Endothelial cell (in vitro differentiated cells): ENCODE results near the gene VEZF1. TPM values are rescaled to one million over a fixed set of nuclear protein-coding genes. Genes with fewer than 3 reads are reported as not detected.
"Not testable (repeated sequence)": the region's sequence is repeated elsewhere in the genome, so short reads cannot be mapped to it uniquely, and the experiment has no call there.

ENCODE experiments used
- DNase-seq: peaks from one replicate; pipeline ENCODE4 v3.0.0; 2021; ENCODE audit warnings: low spot score
- H3K27ac Mint-ChIP-seq: one replicate; pipeline ENCODE4 v1.8.0; 2021; ENCODE audit warnings: mixed read lengths, inconsistent platforms; ENCODE audit not compliant: unreplicated experiment
- H3K27me3 Mint-ChIP-seq: one replicate; pipeline ENCODE4 v1.8.0; 2021; ENCODE audit warnings: mild to moderate bottlenecking, moderate library complexity, mixed read lengths, inconsistent platforms; ENCODE audit not compliant: unreplicated experiment
- H3K36me3 Mint-ChIP-seq: one replicate; pipeline ENCODE4 v1.8.0; 2021; ENCODE audit warnings: mild to moderate bottlenecking, low read depth, mixed read lengths, inconsistent platforms; ENCODE audit not compliant: unreplicated experiment
- H3K4me1 Mint-ChIP-seq: one replicate; pipeline ENCODE4 v1.8.0; 2021; ENCODE audit warnings: mild to moderate bottlenecking, mixed read lengths, inconsistent platforms; ENCODE audit not compliant: unreplicated experiment
- H3K4me3 Mint-ChIP-seq: one replicate; pipeline ENCODE4 v1.8.0; 2021; ENCODE audit warnings: mild to moderate bottlenecking, mixed read lengths, inconsistent platforms; ENCODE audit not compliant: unreplicated experiment
- H3K9me3 Mint-ChIP-seq: one replicate; pipeline ENCODE4 v1.8.0; 2021; ENCODE audit warnings: mixed read lengths, inconsistent platforms; ENCODE audit not compliant: unreplicated experiment
- CTCF ChIP-seq: fragments of 200-600 bp; sonication (generic); IDR thresholded peaks from one replicate; pipeline ENCODE4 v1.5.0; 2021; ENCODE audit warnings: antibody characterized with exemption; ENCODE audit not compliant: unreplicated experiment
- total RNA-seq: library from RNA; stranded (reverse); fragmentation: NEBNext Ultra II Directional; extraction: Animal tissue kit (Norgen Biotek cat#: 25700); gene quantifications from one replicate; pipeline ENCODE4 v1.2.1, GENCODE V29; 2021; ENCODE audit not compliant: unreplicated experiment

VEZF1 gene
- total RNA-seq, 1 donor from 2014 or later = 43.7 TPM

- no peak overlapping the region for H3K4me3 Mint-ChIP-seq
- DNase-seq = no peak
- H3K27me3 Mint-ChIP-seq = peaks cover 1% of the 10 kb centered on the region
- no peak for TF ChIP-seq CTCF
- no peaks in the 10 kb centered on the region for H3K9me3 Mint-ChIP-seq
- peaks cover 4% of the 10 kb centered on the region for H3K4me1 Mint-ChIP-seq
- no peak overlapping the region for H3K27ac Mint-ChIP-seq
- H3K36me3 Mint-ChIP-seq = peaks cover 18% of the 10 kb centered on the region
Observed at GRCh38 chr17:57975044-57975443, 13.0 kb downstream of the VEZF1 start.

GRCh38 chr17:57974053-57974824 lies 13.8 kb downstream of the VEZF1 start:
- not testable (repeated sequence) for H3K4me1 Mint-ChIP-seq, H3K9me3 Mint-ChIP-seq, H3K27me3 Mint-ChIP-seq, DNase-seq, H3K27ac Mint-ChIP-seq, H3K4me3 Mint-ChIP-seq
- H3K36me3 Mint-ChIP-seq = peaks cover 18% of the 10 kb centered on the region

GRCh38 chr17:57972151-57972550 lies 15.9 kb downstream of the VEZF1 start:
- H3K4me3 Mint-ChIP-seq = no peak overlapping the region
- peaks cover 4% of the 10 kb centered on the region for H3K4me1 Mint-ChIP-seq
- TF ChIP-seq CTCF = no peak
- H3K36me3 Mint-ChIP-seq = peaks cover 14% of the 10 kb centered on the region
- no peak overlapping the region for H3K27ac Mint-ChIP-seq
- H3K27me3 Mint-ChIP-seq = peaks cover 1% of the 10 kb centered on the region
- no peaks in the 10 kb centered on the region for H3K9me3 Mint-ChIP-seq
- no peak for DNase-seq

GRCh38 chr17:57971572-57971971 lies 16.5 kb downstream of the VEZF1 start:
- H3K27me3 Mint-ChIP-seq = peaks cover 1% of the 10 kb centered on the region
- peaks cover 13% of the 10 kb centered on the region for H3K36me3 Mint-ChIP-seq
- no peak overlapping the region for H3K4me3 Mint-ChIP-seq
- H3K9me3 Mint-ChIP-seq = no peaks in the 10 kb centered on the region
- no peak overlapping the region for H3K27ac Mint-ChIP-seq
- H3K4me1 Mint-ChIP-seq = peaks cover 4% of the 10 kb centered on the region
- DNase-seq = no peak
- no peak for TF ChIP-seq CTCF

DNA sequence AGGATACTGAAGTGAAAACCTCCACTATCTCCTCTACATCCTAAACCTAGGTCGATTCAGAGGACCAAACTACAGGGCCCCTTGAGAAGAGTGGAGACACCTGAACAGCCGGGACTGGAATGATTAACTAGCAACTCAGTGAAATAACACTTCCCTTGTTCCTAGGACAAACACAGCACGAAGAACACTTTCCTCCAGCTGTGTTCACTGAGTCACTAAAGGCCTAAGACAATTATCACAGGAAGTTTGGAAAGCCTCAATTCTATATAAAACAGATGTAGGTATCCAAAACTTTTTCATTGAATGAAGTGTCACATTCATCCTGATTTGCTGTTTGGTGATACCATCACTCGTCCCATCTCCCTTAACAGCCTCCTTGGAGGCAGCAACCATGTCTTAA lies 17.3 kb downstream of the VEZF1 start:
- peaks cover 1% of the 10 kb centered on the region for H3K27me3 Mint-ChIP-seq
- peaks cover 10% of the 10 kb centered on the region for H3K36me3 Mint-ChIP-seq
- H3K4me3 Mint-ChIP-seq = no peak overlapping the region
- no peak overlapping the region for H3K27ac Mint-ChIP-seq
- no peak for DNase-seq
- peaks cover 4% of the 10 kb centered on the region for H3K4me1 Mint-ChIP-seq
- no peaks in the 10 kb centered on the region for H3K9me3 Mint-ChIP-seq
- no peak for TF ChIP-seq CTCF
